K562 (cell line): ENCODE data around the gene HSPA4L. TPM values are rescaled to one million over a fixed set of nuclear protein-coding genes. Genes with fewer than 3 reads are reported as not detected.

Experiments used
- CBFA2T2 ChIP-seq: fragments of 450-650 bp; conservative IDR thresholded peaks from 2 replicates; pipeline ENCODE4 v1.6.1; 2017; ENCODE audit warnings: mild to moderate bottlenecking
- JUN ChIP-seq, 2 experiments: sonication (generic) in 1 of 2; formaldehyde crosslinking in 1 of 2; IDR thresholded peaks; 2 replicates each; pipeline versions ENCODE4 v1.6.1 to v1.8.0; 2012 to 2022; ENCODE audit warnings: borderline replicate concordance in 2 of 2, mild to moderate bottlenecking in 2 of 2, improper control_type of control experiment in 1 of 2, low read depth in 1 of 2, low read length in 1 of 2, missing genetic modification reagents in 1 of 2
- MCM3 ChIP-seq: fragments of 450-650 bp; IDR thresholded peaks from 2 replicates; pipeline ENCODE4 v1.6.1; 2016
- NR4A1 ChIP-seq, 2 experiments: fragments of 250-450 bp in 1 of 2; fragments of 450-650 bp in 1 of 2; sonication (Bioruptor Pico) in 1 of 2; IDR thresholded peaks; 2 replicates each; pipeline versions ENCODE4 v1.4.0 to v1.6.1; 2016 to 2020; ENCODE audit warnings: mild to moderate bottlenecking in 2 of 2, missing compliant biosample characterization in 1 of 2, missing genetic modification characterization in 1 of 2, moderate library complexity in 1 of 2
- RBM14 ChIP-seq: fragments of 200-400 bp; formaldehyde crosslinking; IDR thresholded peaks from 2 replicates; pipeline ENCODE4 v1.6.1; 2018; ENCODE audit warnings: low read depth, mild to moderate bottlenecking, low read length, moderate library complexity, borderline replicate concordance; ENCODE audit not compliant: insufficient read depth
- TCF3 ChIP-seq: sonication (generic); formaldehyde crosslinking; IDR thresholded peaks from 2 replicates; pipeline ENCODE4 v1.4.0; 2020; ENCODE audit warnings: mild to moderate bottlenecking, missing genetic modification reagents
- TOE1 ChIP-seq, 2 experiments: fragments of 450-650 bp in 1 of 2; sonication (generic) in 1 of 2; formaldehyde crosslinking in 1 of 2; IDR thresholded peaks; 2 replicates each; pipeline versions ENCODE4 v1.7.1 to v1.8.0; 2016 to 2022; ENCODE audit warnings: borderline replicate concordance in 2 of 2, mild to moderate bottlenecking in 2 of 2, antibody characterized with exemption in 1 of 2, inconsistent platforms in 1 of 2, low read depth in 1 of 2, missing genetic modification reagents in 1 of 2, moderate library complexity in 1 of 2
- ZNF282 ChIP-seq: sonication (generic); formaldehyde crosslinking; IDR thresholded peaks from 2 replicates; pipeline ENCODE4 v1.8.1; 2023; ENCODE audit warnings: missing genetic modification reagents
- polyA plus RNA-seq, 8 experiments: library from polyadenylated mRNA; depleted of rRNA in 4 of 8; stranded (reverse) in 5 of 8; unstranded in 3 of 8; fragments of >200 nt; fragmentation: Nextera tagmentation in 2 of 8; fragmentation: Illumina TruSeq in 1 of 8; extraction: Ambion mirVana in 2 of 8; extraction: Trizol in 1 of 8; gene quantifications; 2 replicates each; pipeline versions ENCODE4 v1.2.1 to v1.2.3, GENCODE V29; 2011 to 2014; ENCODE audit warnings: inconsistent platforms in 1 of 8, missing spikeins in 1 of 8
- total RNA-seq, 7 experiments: library from RNA; depleted of rRNA in 6 of 7; stranded (reverse); fragments of >200 nt in 6 of 7; fragmentation: Illumina TruSeq in 2 of 7; extraction: Trizol in 2 of 7; gene quantifications; 2 replicates each; pipeline versions ENCODE4 v1.2.1 to v1.2.3, GENCODE V29; 2011 to 2021; ENCODE audit warnings: low replicate concordance in 1 of 7
- TF ChIP-seq, protein P1 (sequence below): fragments of 450-650 bp; IDR thresholded peaks from 2 replicates; pipeline ENCODE4 v1.6.1; 2016; ENCODE audit warnings: low read depth, mild to moderate bottlenecking, moderate library complexity
- TF ChIP-seq, protein P2 (sequence below): sonication (generic); formaldehyde crosslinking; IDR thresholded peaks from 2 replicates; pipeline ENCODE4 v1.8.0; 2022; ENCODE audit warnings: missing genetic modification reagents, mild to moderate bottlenecking, borderline replicate concordance
- TF ChIP-seq, protein P3 (sequence below): fragments of 450-650 bp; IDR thresholded peaks from 2 replicates; pipeline ENCODE4 v1.6.1; 2018; ENCODE audit warnings: mild to moderate bottlenecking, low read depth; ENCODE audit not compliant: partially characterized antibody
- TF ChIP-seq, protein P4 (sequence below): sonication (generic); formaldehyde crosslinking; IDR thresholded peaks from 2 replicates; pipeline ENCODE4 v1.9.0; 2022; ENCODE audit warnings: mild to moderate bottlenecking, missing genetic modification reagents

HSPA4L gene
- total and polyA plus RNA-seq, 9 of the 15 experiments (the other 6 are each of a cell fraction or from before 2014, with no cell fraction given), result 12.3 to 37.0 (median 21.7) TPM

DNA sequence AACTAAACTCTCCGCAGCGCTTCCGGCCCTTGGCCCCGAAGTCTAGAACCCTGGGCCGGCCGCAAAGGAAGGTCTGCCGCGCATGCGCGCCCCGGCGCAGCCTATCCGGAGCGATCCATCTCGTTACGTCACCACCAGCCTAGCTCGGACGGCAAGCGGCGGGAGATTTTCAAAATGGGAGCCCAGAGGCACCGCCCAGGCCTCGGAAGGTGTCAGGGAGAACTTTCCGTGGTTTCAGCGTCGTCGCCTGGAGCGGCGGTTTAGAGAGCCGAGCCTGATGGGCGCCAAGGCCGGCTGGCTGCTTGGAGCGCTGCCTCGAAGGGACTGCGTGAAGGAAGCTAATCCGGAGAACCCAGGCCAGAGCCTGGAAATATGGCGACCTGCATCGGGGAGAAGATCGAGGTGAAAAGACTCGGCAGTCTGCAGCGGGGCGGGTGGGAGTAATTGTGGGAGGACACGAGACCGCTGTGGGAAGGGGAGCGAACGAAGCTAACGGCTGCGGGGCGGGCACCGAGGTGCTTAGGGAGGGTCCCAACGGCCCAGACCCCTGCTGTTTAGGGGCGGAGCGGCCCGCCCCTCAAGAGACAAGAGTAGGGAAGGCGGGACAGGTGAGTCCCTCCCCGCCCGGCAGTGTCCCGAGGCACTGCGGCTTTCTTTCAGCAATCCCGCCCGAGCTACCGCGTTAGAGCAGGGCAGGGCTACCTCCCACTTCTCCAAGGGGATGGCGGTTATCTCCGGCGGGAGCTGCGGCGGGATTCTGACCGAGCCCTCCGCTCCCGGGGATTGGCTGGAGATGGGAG is 98.8 kb downstream of the HSPA4L start, which contains the start of gene PLK4 (continued):
- TF ChIP-seq NR4A1 (CRISPR knock-in tag; IDR thresholded peaks at IDR 0.05) (no peak), NR4A1 (tag; IDR thresholded peaks at IDR 0.05) (no peak), TCF3 (CRISPR knock-in tag) (no peak; the same call in 1 of the 2 replicates), RBM14 (no peak), TOE1 (IDR thresholded peaks at IDR 0.05; ENCODE audit: borderline replicate concordance) (no peak), TOE1 (CRISPR knock-in tag; IDR thresholded peaks at IDR 0.05; ENCODE audit: borderline replicate concordance, low read depth) (0 out of 2 replicates have a peak, but pooled peaks have one; percentile 3), MCM3 (no peak), JUN (IDR thresholded peaks at IDR 0.05; ENCODE audit: borderline replicate concordance, low read depth, low read length) (peak; percentile 62; the same call in 1 of the 2 replicates), JUN (CRISPR knock-in tag; IDR thresholded peaks at IDR 0.05; ENCODE audit: borderline replicate concordance) (no peak), CBFA2T2 (no peak), ZNF282 (CRISPR knock-in tag) (no peak)
- TF ChIP-seq, protein P1, sequence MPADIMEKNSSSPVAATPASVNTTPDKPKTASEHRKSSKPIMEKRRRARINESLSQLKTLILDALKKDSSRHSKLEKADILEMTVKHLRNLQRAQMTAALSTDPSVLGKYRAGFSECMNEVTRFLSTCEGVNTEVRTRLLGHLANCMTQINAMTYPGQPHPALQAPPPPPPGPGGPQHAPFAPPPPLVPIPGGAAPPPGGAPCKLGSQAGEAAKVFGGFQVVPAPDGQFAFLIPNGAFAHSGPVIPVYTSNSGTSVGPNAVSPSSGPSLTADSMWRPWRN, result no peak; the same call in 1 of the 2 replicates
- TF ChIP-seq, protein P2, sequence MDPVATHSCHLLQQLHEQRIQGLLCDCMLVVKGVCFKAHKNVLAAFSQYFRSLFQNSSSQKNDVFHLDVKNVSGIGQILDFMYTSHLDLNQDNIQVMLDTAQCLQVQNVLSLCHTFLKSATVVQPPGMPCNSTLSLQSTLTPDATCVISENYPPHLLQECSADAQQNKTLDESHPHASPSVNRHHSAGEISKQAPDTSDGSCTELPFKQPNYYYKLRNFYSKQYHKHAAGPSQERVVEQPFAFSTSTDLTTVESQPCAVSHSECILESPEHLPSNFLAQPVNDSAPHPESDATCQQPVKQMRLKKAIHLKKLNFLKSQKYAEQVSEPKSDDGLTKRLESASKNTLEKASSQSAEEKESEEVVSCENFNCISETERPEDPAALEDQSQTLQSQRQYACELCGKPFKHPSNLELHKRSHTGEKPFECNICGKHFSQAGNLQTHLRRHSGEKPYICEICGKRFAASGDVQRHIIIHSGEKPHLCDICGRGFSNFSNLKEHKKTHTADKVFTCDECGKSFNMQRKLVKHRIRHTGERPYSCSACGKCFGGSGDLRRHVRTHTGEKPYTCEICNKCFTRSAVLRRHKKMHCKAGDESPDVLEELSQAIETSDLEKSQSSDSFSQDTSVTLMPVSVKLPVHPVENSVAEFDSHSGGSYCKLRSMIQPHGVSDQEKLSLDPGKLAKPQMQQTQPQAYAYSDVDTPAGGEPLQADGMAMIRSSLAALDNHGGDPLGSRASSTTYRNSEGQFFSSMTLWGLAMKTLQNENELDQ, result no peak
- TF ChIP-seq, protein P3, sequence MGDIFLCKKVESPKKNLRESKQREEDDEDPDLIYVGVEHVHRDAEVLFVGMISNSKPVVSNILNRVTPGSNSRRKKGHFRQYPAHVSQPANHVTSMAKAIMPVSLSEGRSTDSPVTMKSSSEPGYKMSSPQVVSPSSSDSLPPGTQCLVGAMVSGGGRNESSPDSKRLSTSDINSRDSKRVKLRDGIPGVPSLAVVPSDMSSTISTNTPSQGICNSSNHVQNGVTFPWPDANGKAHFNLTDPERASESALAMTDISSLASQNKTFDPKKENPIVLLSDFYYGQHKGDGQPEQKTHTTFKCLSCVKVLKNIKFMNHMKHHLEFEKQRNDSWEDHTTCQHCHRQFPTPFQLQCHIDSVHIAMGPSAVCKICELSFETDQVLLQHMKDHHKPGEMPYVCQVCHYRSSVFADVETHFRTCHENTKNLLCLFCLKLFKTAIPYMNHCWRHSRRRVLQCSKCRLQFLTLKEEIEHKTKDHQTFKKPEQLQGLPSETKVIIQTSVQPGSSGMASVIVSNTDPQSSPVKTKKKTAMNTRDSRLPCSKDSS, result no peak
- TF ChIP-seq, protein P4, sequence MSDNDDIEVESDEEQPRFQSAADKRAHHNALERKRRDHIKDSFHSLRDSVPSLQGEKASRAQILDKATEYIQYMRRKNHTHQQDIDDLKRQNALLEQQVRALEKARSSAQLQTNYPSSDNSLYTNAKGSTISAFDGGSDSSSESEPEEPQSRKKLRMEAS, result peak; percentile 26; the same call in 1 of the 2 replicates
